ENCODE results near the gene RAB27A.
A peak's percentile ranks its signal among the peaks of the same experiment; 100 is the strongest.
"Not testable (repeated sequence)": the region's sequence is repeated elsewhere in the genome, so short reads cannot be mapped to it uniquely, and the experiment has no call there.

RAB27A gene

DNA sequence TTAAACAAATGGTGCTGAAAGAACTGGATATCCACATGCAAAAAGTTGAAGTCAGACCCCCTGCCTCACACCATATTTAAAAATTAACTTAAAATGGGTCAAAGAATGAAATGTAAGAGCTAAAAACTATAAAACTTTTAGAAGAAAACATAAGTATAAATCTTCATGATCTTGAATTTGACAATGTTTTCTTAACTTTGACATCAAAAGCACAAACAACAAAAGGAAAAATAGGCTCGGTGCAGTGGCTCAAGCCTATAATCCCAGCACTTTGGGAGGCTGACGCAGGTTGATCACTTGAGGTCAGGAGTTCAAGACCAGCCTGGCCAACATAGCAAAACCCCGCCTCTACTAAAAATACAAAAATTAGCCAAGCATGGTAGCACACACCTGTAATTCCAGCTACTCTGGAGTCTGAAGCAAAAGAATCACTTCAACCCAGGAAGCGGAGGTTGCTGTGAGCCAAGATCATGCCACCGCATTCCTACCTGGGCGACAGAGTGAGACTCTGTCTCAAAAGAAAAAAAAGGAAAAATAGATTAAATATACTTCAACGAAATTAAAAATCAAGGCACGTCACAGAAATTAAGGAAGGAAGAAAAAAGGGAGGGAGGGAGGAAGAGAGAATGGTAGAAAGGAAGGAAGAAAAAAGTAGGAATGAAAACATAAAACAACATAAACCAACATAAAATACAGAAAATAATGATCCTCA, 1.5 kb downstream of the RAB27A start:
- H3K27ac Mint-ChIP-seq: peak overlapping the region; percentile 99
- peaks cover 59% of the 10 kb centered on the region for H3K36me3 Mint-ChIP-seq (ENCODE audit: low read depth)
- H3K4me3 Mint-ChIP-seq: peak overlapping the region; percentile 96
- DNase-seq: no peak
- no peaks in the 10 kb centered on the region for H3K9me3 Mint-ChIP-seq
- H3K27me3 Mint-ChIP-seq: no peaks in the 10 kb centered on the region
- peaks cover 60% of the 10 kb centered on the region for H3K4me1 Mint-ChIP-seq (ENCODE audit: low read depth)

- peak overlapping the region; percentile 99 for H3K27ac Mint-ChIP-seq
- H3K36me3 Mint-ChIP-seq (ENCODE audit: low read depth): peaks cover 74% of the 10 kb centered on the region
- H3K4me3 Mint-ChIP-seq: peak overlapping the region; percentile 96
- peaks cover 75% of the 10 kb centered on the region for H3K4me1 Mint-ChIP-seq (ENCODE audit: low read depth)
- DNase-seq, H3K9me3 Mint-ChIP-seq, H3K27me3 Mint-ChIP-seq: not testable (repeated sequence)
These were observed 3.0 kb downstream of the RAB27A start for GRCh38 chr15:55286442-55287189.

GRCh38 chr15:55284426-55284825, 5.2 kb downstream of the RAB27A start:
- Mint-ChIP-seq H3K4me3 (peak overlapping the region; percentile 96), H3K36me3 (ENCODE audit: low read depth) (peaks cover 88% of the 10 kb centered on the region), H3K27me3 (no peaks in the 10 kb centered on the region), H3K4me1 (ENCODE audit: low read depth) (peaks cover 89% of the 10 kb centered on the region), H3K27ac (peak overlapping the region; percentile 83), H3K9me3 (no peaks in the 10 kb centered on the region)
- no peak for DNase-seq

GRCh38 chr15:55283379-55284147, 6.0 kb downstream of the RAB27A start:
- peak overlapping the region; percentile 97 for H3K27ac Mint-ChIP-seq
- H3K36me3 Mint-ChIP-seq (ENCODE audit: low read depth): peaks cover 88% of the 10 kb centered on the region
- H3K4me3 Mint-ChIP-seq: peak overlapping the region; percentile 69
- no peaks in the 10 kb centered on the region for H3K9me3 Mint-ChIP-seq
- DNase-seq: no peak
- H3K4me1 Mint-ChIP-seq (ENCODE audit: low read depth): peaks cover 95% of the 10 kb centered on the region
- H3K27me3 Mint-ChIP-seq: no peaks in the 10 kb centered on the region

DNA sequence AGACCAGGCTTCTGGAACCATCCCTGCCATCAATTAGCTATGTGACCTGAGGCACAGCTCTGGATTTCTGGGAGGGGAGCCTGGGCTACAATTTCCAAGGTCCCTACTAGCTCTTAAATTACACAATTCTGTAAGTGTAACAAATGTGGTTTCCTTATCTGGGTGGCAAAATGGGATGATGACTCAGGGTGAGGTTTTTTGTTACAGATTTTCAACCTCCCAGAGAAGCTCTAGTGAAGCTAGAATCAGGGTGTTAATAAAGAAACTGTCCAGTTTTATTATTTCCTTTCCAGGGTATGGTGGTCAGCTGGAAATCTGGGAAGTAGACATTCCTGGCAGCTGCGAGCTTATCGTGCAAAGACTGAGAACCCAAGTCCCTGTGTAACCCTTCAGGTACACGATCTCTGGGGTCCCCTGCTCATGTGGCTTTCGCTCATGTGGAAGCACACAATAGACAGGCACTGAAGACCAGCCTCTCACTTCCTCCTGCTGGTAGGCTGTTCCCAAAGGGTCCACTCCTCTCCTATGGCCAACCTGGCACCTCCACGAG, 7.3 kb downstream of the RAB27A start:
- DNase-seq: no peak
- Mint-ChIP-seq H3K4me3 (peak overlapping the region; percentile 69), H3K27me3 (no peaks in the 10 kb centered on the region), H3K27ac (peak overlapping the region; percentile 97), H3K4me1 (ENCODE audit: low read depth) (peaks cover 94% of the 10 kb centered on the region), H3K36me3 (ENCODE audit: low read depth) (peaks cover 86% of the 10 kb centered on the region), H3K9me3 (no peaks in the 10 kb centered on the region)

DNA sequence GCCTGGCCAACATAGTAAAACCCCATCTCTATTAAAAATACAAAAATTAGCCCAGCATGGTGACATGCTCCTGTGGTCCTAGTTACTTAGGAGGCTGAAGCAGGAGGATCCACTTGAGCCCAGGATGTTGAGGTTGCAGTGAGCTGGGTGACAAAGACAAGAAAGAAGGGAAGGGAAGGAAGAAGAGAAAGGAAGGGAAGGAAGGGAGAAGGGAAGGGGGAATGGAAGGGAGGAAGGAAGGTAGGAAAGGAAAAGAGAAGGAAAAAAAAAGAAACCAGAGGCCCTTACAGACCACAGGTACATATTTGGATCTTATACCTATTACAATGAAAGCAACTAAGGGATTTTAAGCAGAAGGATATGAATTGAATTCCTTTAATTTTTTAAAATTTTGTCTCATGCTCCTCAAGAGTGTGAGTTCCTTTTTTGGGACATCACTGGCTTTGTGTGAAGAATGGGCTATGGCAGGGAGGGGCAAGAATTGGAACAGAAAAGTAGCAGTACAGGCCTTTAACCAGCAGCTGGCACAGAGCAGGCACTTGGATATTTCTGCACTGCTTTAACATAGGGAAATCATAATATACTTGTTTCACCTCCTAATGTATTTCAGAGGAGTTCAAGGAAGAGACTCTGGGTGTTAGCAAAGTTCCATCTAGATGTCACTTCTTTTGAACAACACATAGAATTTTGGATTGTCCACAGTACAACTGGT, 7.9 kb downstream of the RAB27A start:
- peaks cover 96% of the 10 kb centered on the region for H3K4me1 Mint-ChIP-seq (ENCODE audit: low read depth)
- peak overlapping the region; percentile 69 for H3K4me3 Mint-ChIP-seq
- no peaks in the 10 kb centered on the region for H3K9me3 Mint-ChIP-seq
- H3K36me3 Mint-ChIP-seq (ENCODE audit: low read depth): peaks cover 86% of the 10 kb centered on the region
- DNase-seq: no peak
- H3K27ac Mint-ChIP-seq: peak overlapping the region; percentile 97
- no peaks in the 10 kb centered on the region for H3K27me3 Mint-ChIP-seq

GRCh38 chr15:55280589-55280988, 9.0 kb downstream of the RAB27A start:
- not testable (repeated sequence) for H3K27me3 Mint-ChIP-seq, H3K9me3 Mint-ChIP-seq, DNase-seq
- H3K27ac Mint-ChIP-seq: peak overlapping the region; percentile 97
- H3K36me3 Mint-ChIP-seq (ENCODE audit: low read depth): peaks cover 84% of the 10 kb centered on the region
- peak overlapping the region; percentile 27 for H3K4me3 Mint-ChIP-seq
- peaks cover 95% of the 10 kb centered on the region for H3K4me1 Mint-ChIP-seq (ENCODE audit: low read depth)

DNA sequence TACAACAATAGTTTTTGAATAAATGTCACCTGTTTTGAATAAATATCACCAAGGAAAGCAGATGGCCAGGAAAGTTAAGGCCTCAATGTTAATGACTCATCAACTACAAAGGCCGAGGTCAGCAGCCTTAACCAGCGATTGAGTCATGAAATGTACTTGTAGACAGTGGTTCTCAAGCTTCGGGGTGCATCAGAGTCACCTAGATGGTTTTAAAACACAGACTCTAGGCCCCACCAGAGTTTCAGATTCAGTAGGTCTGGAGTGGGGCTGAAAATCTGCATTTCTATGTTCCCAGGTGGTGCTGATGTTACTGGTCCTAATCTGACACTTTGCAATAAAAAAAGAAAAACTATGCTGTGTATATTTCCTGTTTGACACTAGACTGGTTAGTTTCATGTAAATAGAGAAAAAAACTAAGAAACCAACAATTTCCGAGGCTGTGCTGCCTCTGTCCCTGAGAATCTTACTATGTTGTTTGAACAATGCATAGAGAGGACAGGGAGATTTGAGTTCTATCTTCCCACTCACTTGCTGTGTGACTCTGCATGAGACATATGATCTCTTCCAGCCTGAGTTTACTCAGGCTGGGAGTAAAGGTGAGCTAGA, 9.8 kb downstream of the RAB27A start:
- peak overlapping the region; percentile 97 for H3K27ac Mint-ChIP-seq
- peak overlapping the region; percentile 57 for H3K4me3 Mint-ChIP-seq
- H3K27me3 Mint-ChIP-seq: no peaks in the 10 kb centered on the region
- H3K4me1 Mint-ChIP-seq (ENCODE audit: low read depth): peaks cover 95% of the 10 kb centered on the region
- peak; percentile 54 for DNase-seq
- H3K36me3 Mint-ChIP-seq (ENCODE audit: low read depth): peaks cover 84% of the 10 kb centered on the region
- H3K9me3 Mint-ChIP-seq: no peaks in the 10 kb centered on the region

- Mint-ChIP-seq H3K36me3 (ENCODE audit: low read depth) (peaks cover 82% of the 10 kb centered on the region), H3K27me3 (no peaks in the 10 kb centered on the region), H3K9me3 (no peaks in the 10 kb centered on the region), H3K4me3 (peak overlapping the region; percentile 37), H3K27ac (peak overlapping the region; percentile 97), H3K4me1 (ENCODE audit: low read depth) (peaks cover 91% of the 10 kb centered on the region)
- no peak for DNase-seq
These were observed 10.4 kb downstream of the RAB27A start for GRCh38 chr15:55279100-55279745.

DNA sequence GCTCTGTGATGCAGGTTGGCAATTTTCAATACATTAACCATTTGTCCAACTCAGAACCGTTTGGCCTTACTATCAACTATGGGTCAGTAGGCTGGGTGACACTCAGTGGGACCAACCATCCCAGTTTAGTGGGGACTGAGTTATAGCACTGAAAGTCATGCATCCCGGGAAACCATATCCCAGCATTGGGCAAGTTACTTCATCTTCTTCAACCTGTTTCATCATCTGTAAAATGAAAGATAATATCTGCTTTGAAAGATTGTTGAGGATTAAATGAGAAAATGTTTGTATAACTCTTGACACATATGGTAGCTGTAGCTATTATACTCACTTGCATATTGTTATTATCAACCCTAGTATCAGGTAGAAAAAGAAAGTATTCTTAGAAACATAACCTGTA, 11.9 kb downstream of the RAB27A start:
- peaks cover 82% of the 10 kb centered on the region for H3K36me3 Mint-ChIP-seq (ENCODE audit: low read depth)
- no peaks in the 10 kb centered on the region for H3K27me3 Mint-ChIP-seq
- peak overlapping the region; percentile 97 for H3K27ac Mint-ChIP-seq
- H3K4me3 Mint-ChIP-seq: peak overlapping the region; percentile 52
- H3K4me1 Mint-ChIP-seq (ENCODE audit: low read depth): peaks cover 89% of the 10 kb centered on the region
- no peak for DNase-seq
- H3K9me3 Mint-ChIP-seq: peaks cover 1% of the 10 kb centered on the region

GRCh38 chr15:55277116-55277564, 12.5 kb downstream of the RAB27A start:
- DNase-seq: peak; percentile 57
- peaks cover 2% of the 10 kb centered on the region for H3K9me3 Mint-ChIP-seq
- peaks cover 79% of the 10 kb centered on the region for H3K36me3 Mint-ChIP-seq (ENCODE audit: low read depth)
- H3K27me3 Mint-ChIP-seq: no peaks in the 10 kb centered on the region
- peak overlapping the region; percentile 52 for H3K4me3 Mint-ChIP-seq
- H3K4me1 Mint-ChIP-seq (ENCODE audit: low read depth): peaks cover 89% of the 10 kb centered on the region
- H3K27ac Mint-ChIP-seq: peak overlapping the region; percentile 97

DNA sequence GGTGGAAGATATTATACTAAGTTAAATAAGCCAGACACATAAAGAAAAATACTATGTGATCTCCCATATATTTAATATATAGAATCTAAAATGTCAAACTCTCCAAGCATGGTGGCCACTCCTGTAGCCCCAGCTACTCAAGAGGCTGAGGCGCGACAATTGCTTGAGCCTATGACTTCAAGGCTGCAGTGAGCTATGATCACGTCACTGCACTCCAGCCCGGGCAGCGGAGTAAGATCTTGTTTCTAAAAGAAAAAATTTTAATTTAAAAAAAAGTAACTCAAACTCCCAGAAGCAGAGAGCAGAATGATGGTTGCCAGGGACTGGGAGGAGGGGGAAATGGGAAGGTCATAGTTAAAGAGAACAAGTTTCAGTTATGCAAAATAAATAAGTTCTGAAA, 13.3 kb downstream of the RAB27A start:
- H3K9me3 Mint-ChIP-seq: peaks cover 2% of the 10 kb centered on the region
- peaks cover 87% of the 10 kb centered on the region for H3K4me1 Mint-ChIP-seq (ENCODE audit: low read depth)
- H3K27me3 Mint-ChIP-seq: no peaks in the 10 kb centered on the region
- peak overlapping the region; percentile 97 for H3K27ac Mint-ChIP-seq
- H3K4me3 Mint-ChIP-seq: peak overlapping the region; percentile 52
- peaks cover 77% of the 10 kb centered on the region for H3K36me3 Mint-ChIP-seq (ENCODE audit: low read depth)
- no peak for DNase-seq

- Mint-ChIP-seq H3K27ac (peak overlapping the region; percentile 90), H3K27me3 (no peaks in the 10 kb centered on the region), H3K9me3 (peaks cover 2% of the 10 kb centered on the region), H3K36me3 (ENCODE audit: low read depth) (peaks cover 88% of the 10 kb centered on the region), H3K4me1 (ENCODE audit: low read depth) (peaks cover 90% of the 10 kb centered on the region), H3K4me3 (peak overlapping the region; percentile 51)
- DNase-seq: no peak
These were observed 19.3 kb downstream of the RAB27A start for GRCh38 chr15:55270291-55270690.

Data from activated T-cell treated with anti-CD3 and anti-CD28 coated beads, Interleukin-2, amount 50 U/mL, for 24 hours (primary cell).